Rectal smooth muscle tissue (tissue), 1 donor: ENCODE data around the gene OR4D1.
"Not testable (repeated sequence)": the region's sequence is repeated elsewhere in the genome, so short reads cannot be mapped to it uniquely, and the experiment has no call there.

ENCODE experiments used
- H3K27ac ChIP-seq: one replicate; pipeline ENCODE4 v1.7.0; 2013; ENCODE audit warnings: low read depth, low read length, inconsistent platforms
- H3K27me3 ChIP-seq: one replicate; pipeline ENCODE4 v1.7.0; 2013; ENCODE audit warnings: low read length; ENCODE audit not compliant: control insufficient read depth, insufficient read depth
- H3K36me3 ChIP-seq: one replicate; pipeline ENCODE4 v1.7.0; 2013; ENCODE audit warnings: low read length; ENCODE audit not compliant: control insufficient read depth, insufficient read depth
- H3K4me1 ChIP-seq: one replicate; pipeline ENCODE4 v1.7.0; 2013; ENCODE audit warnings: low read length; ENCODE audit not compliant: control insufficient read depth, insufficient read depth
- H3K4me3 ChIP-seq: one replicate; pipeline ENCODE4 v1.7.0; 2013; ENCODE audit warnings: low read length
- H3K9ac ChIP-seq: one replicate; pipeline ENCODE4 v1.7.0; 2013; ENCODE audit warnings: low read length

Gene OR4D1

DNA sequence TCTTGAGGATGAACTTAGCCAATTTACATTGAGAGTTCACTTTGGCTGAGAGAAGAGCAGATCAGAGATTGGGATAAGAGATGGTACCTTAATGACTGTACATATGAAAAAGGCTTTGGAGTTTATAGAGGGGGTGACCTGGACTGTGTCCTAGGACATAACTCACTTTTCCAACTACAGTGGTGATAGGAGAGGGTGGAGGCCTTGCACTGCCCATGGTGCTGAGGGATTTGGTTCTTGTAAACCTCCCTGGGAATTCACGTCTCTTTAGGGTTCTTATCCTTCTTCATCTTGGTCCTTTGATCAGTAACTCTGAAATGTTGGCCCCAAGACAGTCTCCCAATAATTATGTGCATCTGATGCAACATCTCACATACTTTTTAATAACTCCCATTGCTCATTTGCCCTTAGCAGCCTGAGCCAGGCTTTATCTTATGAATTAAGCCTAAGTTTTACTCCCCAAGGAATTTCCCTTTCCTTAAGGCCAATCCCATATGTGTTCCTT, at the start of gene OR4D1:
Gene OR4D1, plus strand, starts transcription at position 455 of the 505 bp plus-strand sequence. CDS start 6,770 bp downstream, outside the sequence.
- Histone ChIP-seq H3K9ac (no peak within 1 kb of the TSS), H3K36me3 (no peaks in the 10 kb centered on the region), H3K27me3 (peaks cover 5% of the 10 kb centered on the region), H3K27ac (no peak within 1 kb of the TSS), H3K4me1 (no peaks in the 10 kb centered on the region), H3K4me3 (no peak within 1 kb of the TSS)

DNA sequence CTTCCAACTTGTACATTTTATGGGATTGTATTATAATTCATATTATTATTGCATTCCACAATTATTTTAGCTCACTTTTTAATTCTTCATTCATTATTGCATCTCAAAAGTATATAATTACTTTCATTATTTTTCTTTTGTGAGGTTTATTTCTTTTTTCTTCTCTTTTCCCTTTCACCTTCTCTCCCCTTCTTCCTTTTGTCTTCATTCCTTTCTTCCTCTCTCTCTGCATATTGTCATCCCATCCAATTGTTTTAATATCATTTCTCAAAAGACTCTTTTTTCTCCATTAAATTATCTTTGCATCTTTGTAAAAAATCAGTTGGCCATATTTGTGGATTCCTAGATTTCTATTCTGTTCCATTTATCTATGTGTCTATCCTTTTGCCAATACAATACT, 47.7 kb upstream of the OR4D1 start:
- Histone ChIP-seq H3K36me3 (no peaks in the 10 kb centered on the region), H3K4me3 (no peak overlapping the region), H3K27ac (no peak overlapping the region), H3K27me3 (no peaks in the 10 kb centered on the region), H3K4me1 (no peaks in the 10 kb centered on the region), H3K9ac (no peak overlapping the region)

DNA sequence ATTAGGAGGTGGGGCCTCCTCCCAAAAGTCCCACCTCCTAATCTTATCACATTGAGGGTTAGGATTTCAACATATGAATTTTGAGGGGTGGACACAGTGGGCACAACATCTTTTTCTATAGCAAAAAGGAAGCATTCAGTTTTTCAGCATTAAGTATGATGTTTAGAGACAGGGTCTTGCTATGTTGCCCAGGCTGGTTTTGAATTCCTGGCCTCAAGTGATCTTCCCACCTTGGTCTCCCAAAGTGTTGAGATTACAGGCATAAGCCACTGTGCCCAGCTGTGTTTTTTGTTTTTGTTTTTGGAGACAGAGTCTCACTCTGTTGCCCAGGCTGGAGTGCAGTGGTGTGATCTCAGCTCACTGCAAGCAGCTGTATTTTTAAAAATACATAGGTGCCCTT, 46.3 kb upstream of the OR4D1 start:
- not testable (repeated sequence) for H3K9ac ChIP-seq, H3K4me1 ChIP-seq, H3K36me3 ChIP-seq, H3K27ac ChIP-seq, H3K27me3 ChIP-seq, H3K4me3 ChIP-seq

DNA sequence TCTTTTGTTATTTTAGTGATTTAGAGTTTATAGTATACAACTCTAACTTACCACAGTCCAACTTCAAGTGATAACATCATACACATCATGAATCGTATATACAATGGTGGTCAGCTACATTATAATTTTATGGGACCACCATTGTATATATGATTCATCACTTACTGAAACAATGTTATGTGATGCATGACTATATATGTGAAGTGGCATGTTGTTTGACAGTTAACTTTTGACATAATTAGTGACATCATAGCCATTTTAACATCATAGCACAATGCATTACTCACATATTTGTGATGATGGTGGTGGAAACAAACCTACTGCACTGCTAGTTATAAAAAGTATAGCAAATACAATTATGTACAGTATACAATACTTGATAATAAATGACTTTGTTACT, 43.1 kb upstream of the OR4D1 start:
- Histone ChIP-seq H3K4me3 (no peak overlapping the region), H3K27ac (no peak overlapping the region), H3K27me3 (no peaks in the 10 kb centered on the region), H3K9ac (no peak overlapping the region), H3K36me3 (no peaks in the 10 kb centered on the region), H3K4me1 (no peaks in the 10 kb centered on the region)

DNA sequence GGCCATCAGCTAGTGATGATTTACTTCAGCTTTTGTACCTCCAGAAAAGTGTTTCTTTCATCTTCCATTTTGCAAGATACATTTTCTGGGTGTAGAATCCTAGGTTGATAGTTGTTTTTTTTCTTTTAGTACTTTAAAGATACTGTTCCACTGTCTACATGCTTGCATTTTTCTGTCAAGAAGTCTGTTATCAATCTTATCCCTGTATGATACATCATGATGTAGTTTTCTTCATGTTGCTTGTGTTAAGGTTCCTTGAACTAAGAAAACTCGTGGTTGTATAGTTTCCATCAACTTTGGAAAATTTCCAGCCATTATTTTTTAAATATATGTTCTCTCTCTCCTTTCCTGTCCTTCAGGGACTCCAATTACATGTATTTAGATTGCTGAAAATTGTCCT, 40.9 kb upstream of the OR4D1 start:
- no peak overlapping the region for H3K9ac ChIP-seq

DNA sequence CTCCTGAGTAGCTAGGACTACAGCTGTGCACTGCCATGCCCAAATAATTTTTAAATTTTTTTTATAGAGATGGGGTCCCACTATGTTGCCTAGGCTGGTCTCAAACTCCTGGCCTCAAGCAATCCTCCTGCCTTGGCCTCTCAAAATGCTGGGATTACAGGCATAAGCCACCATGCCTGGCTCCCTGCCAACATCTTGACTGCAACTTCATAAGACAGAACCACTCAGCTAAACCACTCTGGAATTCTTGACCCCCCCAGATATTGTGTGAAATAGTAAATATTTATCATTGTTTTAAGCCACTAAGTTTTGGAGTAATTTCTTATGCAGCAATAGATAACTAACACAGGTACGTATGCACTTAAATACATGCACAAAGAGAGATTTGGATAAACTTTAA, 39.0 kb upstream of the OR4D1 start:
- no peak overlapping the region for H3K4me3 ChIP-seq
- H3K4me1 ChIP-seq = no peaks in the 10 kb centered on the region
- no peak overlapping the region for H3K27ac ChIP-seq
- H3K36me3 ChIP-seq = no peaks in the 10 kb centered on the region
- H3K9ac ChIP-seq = no peak overlapping the region
- H3K27me3 ChIP-seq = no peaks in the 10 kb centered on the region

More for the DNA sequence above, 40.9 kb upstream of the OR4D1 start:
- H3K27ac ChIP-seq = no peak overlapping the region
- H3K27me3 ChIP-seq = no peaks in the 10 kb centered on the region
- H3K4me1 ChIP-seq = no peaks in the 10 kb centered on the region
- H3K4me3 ChIP-seq = no peak overlapping the region
- no peaks in the 10 kb centered on the region for H3K36me3 ChIP-seq

DNA sequence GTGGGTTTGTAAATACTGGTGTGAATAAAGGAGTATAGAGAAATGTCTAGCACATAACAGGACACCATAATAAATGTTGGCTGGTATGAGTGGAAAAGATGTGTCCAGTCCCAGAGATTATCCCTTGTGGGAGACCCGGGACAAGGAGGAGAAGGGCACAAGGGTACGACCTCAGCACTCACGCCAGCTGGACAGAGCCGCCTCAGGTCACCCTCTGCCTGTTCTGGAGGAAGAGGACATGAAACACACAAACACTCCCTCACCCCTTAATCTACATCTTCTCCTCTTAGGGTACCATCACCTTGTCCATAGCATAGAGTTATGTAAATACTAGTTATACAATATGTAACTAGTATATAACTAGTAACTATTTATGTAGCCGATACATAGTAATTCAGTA, 38.2 kb upstream of the OR4D1 start:
- Histone ChIP-seq H3K4me1 (no peaks in the 10 kb centered on the region), H3K27me3 (no peaks in the 10 kb centered on the region), H3K4me3 (no peak overlapping the region), H3K27ac (no peak overlapping the region), H3K9ac (no peak overlapping the region), H3K36me3 (no peaks in the 10 kb centered on the region)

DNA sequence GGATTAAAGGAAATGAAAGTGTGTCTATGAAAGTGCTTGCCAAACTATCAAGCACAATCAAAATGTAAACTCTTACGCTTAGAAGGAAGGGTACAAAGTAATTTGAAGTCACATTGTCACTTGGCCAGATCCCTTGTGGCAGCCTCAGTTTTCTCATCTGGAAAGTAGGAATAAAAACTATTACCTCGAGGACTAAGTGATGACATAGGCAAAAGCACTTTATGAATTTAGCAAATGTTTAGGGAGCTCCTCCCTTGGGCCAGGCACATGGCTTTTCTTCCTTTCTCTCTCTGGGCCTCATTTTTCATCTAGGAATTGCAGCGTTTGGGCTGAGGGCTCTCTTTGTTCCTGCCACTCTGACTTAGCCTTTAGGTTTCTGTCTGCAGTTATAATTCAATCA, 36.5 kb upstream of the OR4D1 start:
- H3K4me1 ChIP-seq = no peaks in the 10 kb centered on the region
- H3K27me3 ChIP-seq = no peaks in the 10 kb centered on the region
- no peak overlapping the region for H3K9ac ChIP-seq
- H3K27ac ChIP-seq = no peak overlapping the region
- no peaks in the 10 kb centered on the region for H3K36me3 ChIP-seq
- H3K4me3 ChIP-seq = no peak overlapping the region

DNA sequence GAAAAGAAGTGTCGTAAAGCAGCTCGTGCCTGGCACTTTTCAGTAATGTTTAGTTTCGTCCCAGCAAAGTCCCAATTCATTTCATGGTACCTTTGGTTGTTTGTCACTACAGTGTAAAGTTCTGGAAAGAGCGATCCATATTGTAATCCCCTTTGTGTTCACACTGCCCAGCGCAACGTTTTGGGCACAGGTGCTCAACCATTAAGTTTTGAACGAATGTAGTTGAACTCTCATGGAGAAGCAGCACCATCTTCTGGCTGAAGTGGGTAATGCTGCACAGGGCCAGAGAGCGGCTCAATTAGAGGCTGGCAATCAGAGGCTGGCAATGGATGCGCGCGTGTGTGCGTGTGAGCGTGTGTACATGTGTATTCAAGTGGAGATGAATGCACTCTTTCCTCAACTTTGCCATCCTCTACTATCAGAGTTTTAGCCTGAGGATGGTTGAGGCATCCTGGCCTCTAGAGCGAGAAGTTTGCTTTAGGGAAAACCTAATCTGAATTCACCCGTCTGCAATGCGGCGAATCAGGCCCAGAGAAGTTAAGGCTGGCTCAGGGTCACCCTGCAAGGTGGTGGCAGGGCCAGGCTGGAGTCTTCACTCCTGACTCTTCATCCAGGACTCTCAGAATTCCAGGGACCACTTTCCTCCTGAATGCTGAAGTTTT, 35.1 kb upstream of the OR4D1 start:
- H3K4me3 ChIP-seq = no peak overlapping the region
- H3K36me3 ChIP-seq = no peaks in the 10 kb centered on the region
- H3K27me3 ChIP-seq = no peaks in the 10 kb centered on the region
- no peak overlapping the region for H3K9ac ChIP-seq
- no peaks in the 10 kb centered on the region for H3K4me1 ChIP-seq
- no peak overlapping the region for H3K27ac ChIP-seq

DNA sequence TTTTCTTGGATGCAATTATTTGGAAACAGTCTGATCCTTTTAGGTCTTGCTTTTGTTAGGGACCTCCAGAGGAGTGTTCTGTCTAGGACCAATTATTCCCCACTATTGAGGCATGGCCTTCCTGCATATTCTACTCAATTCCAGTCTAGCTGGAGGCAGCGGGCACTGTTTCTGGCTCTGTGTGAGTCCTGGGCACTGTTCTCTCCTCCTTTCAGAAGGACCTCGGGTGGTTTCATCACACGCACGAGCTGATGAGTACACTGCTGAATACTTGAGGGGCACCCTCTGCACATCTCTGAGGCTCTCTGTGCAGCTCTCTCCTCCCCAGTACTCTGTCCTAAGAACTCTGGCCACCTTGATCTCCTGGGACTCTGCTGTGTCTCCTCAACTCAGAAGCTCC, 34.2 kb upstream of the OR4D1 start:
- H3K27me3 ChIP-seq = no peaks in the 10 kb centered on the region
- no peak overlapping the region for H3K27ac ChIP-seq
- H3K4me1 ChIP-seq = no peaks in the 10 kb centered on the region
- H3K4me3 ChIP-seq = no peak overlapping the region
- no peaks in the 10 kb centered on the region for H3K36me3 ChIP-seq
- no peak overlapping the region for H3K9ac ChIP-seq

DNA sequence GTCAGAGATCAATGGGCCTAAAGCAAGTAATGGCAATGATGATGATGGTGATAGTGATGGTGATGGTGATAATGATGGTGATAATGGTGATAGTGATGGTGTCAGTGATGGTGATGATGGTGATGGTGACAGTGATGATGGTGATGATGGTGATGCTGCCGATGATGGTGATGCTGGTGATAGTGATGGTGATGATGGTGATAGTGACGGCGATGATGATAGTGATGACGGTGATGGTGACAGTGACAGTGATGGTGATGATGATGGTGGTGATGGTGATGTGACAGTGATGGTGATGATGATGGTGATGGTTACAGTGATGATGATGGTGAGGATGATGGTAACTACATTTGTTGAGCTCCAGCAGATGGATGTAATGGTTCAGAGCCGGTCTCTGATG, 30.8 kb upstream of the OR4D1 start:
- H3K4me1 ChIP-seq = no peaks in the 10 kb centered on the region
- no peak overlapping the region for H3K9ac ChIP-seq
- no peaks in the 10 kb centered on the region for H3K27me3 ChIP-seq
- no peaks in the 10 kb centered on the region for H3K36me3 ChIP-seq
- no peak overlapping the region for H3K4me3 ChIP-seq
- no peak overlapping the region for H3K27ac ChIP-seq

DNA sequence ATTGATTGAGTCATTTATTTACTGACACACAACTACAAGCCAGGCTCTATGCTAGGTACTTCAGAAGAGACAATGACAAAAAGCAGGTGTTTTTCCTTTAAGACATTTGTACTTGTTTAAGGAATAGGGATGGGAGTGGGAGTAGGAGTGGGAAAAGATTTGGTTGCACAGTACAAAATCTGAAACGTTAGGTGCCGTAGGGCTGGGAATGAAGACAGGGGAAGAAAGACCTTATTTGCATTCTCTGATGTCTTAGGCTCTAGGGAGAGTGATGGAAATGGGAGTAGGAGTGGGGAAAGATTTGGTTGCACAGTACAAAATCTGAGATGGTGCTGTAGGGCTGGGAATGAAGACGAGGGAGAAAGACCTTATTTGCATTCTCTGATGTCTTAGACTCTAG, 28.7 kb upstream of the OR4D1 start:
- H3K36me3 ChIP-seq = no peaks in the 10 kb centered on the region
- H3K27me3 ChIP-seq = no peaks in the 10 kb centered on the region
- H3K27ac ChIP-seq = no peak overlapping the region
- H3K4me1 ChIP-seq = no peaks in the 10 kb centered on the region
- no peak overlapping the region for H3K9ac ChIP-seq
- H3K4me3 ChIP-seq = no peak overlapping the region

DNA sequence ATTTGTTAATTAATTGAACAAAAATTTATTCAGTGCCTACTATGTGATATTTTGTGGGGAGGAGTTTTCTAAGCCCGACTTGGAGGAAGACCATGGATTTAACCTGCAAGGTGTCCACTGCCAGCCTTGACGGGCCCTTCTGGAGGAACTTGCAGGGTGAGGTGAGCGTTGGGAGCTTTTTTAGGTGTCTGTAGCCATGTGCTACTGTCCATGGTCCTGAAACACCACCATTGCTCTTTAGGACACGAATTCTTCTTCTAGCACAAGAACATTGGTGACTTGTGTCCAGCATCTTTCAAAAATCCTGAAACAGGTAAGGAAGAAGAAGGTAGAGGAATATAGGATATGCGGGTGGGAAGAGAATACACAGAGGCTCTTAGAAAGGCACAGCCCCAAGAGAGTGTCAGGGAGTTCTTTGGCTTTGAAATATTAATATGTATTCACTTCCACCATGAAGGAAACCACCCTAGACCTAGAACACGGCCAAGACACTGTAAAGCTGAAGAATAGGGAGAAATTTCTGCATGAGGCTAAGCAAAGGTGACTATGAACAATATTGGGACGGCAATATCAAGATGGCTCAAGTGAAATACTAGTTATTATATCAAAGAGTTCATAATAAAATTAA, 27.9 kb upstream of the OR4D1 start:
- Histone ChIP-seq H3K36me3 (no peaks in the 10 kb centered on the region), H3K9ac (no peak overlapping the region), H3K27ac (no peak overlapping the region), H3K4me3 (no peak overlapping the region), H3K4me1 (no peaks in the 10 kb centered on the region), H3K27me3 (no peaks in the 10 kb centered on the region)
